ENCODE results near the gene ICE1. TPM values are rescaled to one million over a fixed set of nuclear protein-coding genes. Genes with fewer than 3 reads are reported as not detected.

Gene ICE1
- total and polyA plus RNA-seq, 2 of the 4 experiments (the other 2 are of a cell fraction) = 9.0 to 18.5 TPM

DNA sequence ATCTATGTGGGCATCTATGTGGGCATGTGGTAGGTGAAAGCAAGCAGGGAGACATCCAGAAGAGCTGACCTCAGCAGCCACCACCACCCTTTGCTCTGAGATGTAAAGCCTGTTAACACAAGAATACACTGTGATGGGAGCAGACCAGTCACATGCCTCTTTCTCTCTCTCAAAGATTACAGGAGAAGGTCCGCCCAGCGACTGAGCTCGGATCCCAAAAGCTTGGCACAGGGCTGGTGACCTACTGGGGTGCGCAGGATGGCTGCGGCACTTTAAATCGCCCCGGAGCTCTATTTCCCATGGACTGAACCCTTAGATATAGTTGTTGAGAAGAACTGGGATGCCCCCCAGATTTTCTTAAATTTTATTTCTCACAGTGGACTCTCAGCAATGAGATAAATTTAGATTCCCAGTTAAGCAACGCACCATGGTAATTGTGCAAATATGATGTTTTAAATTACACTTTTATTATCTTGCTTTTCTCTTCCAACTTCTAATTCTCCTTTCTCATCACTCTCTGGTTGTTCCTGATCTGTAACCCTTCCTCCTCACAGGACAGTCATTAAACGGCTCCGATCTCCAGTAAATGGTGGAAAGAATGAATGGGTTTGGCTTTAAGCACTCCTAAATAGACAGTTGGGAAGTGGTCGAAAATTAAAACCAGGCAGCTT lies 37.7 kb upstream of the ICE1 start:
- H3K79me1 ChIP-seq (ENCODE audit: low read depth in 1 of 2, low read length in 2 of 2) = no peaks in the 10 kb centered on the region
- no peak overlapping the region for H2AK9ac ChIP-seq (replicated peaks; ENCODE audit: low read depth, low read length, poor library complexity)
- ChIA-PET CTCF (no interaction called here), POLR2A (ENCODE audit: unreplicated experiment) (no interaction called here)
- no peak overlapping the region for H4K91ac ChIP-seq (ENCODE audit: insufficient read depth, low read depth, low read length)
- no peak overlapping the region for H3K4me2 ChIP-seq (ENCODE audit: low read depth, low read length)
- TF ChIP-seq MXI1 (IDR thresholded peaks at IDR 0.05; ENCODE audit: borderline replicate concordance, low read depth, low read length) (no peak), MAFK (IDR thresholded peaks at IDR 0.05; ENCODE audit: low read depth, low read length) (no peak), MAZ (IDR thresholded peaks at IDR 0.05; ENCODE audit: borderline replicate concordance, low read depth, low read length) (no peak), CHD1 (IDR thresholded peaks at IDR 0.05; ENCODE audit: low read depth, low read length) (no peak), FOS (IDR thresholded peaks at IDR 0.05; ENCODE audit: low read depth, low read length) (no peak), BHLHE40 (IDR thresholded peaks at IDR 0.05; ENCODE audit: low read depth, low read length) (no peak), RFX5 (IDR thresholded peaks at IDR 0.05; ENCODE audit: low read depth, low read length) (no peak), CEBPB (IDR thresholded peaks at IDR 0.05; ENCODE audit: low read depth, low read length) (no peak), POLR2A (IDR thresholded peaks at IDR 0.05; ENCODE audit: low read depth, low read length) (no peak), RAD21 (IDR thresholded peaks at IDR 0.05; ENCODE audit: low read length) (no peak), SMC3 (IDR thresholded peaks at IDR 0.05; ENCODE audit: low read depth, low read length) (no peak), NFE2L2 (IDR thresholded peaks at IDR 0.05; ENCODE audit: low read depth, low read length) (no peak)
- TF ChIP-seq, protein P1, sequence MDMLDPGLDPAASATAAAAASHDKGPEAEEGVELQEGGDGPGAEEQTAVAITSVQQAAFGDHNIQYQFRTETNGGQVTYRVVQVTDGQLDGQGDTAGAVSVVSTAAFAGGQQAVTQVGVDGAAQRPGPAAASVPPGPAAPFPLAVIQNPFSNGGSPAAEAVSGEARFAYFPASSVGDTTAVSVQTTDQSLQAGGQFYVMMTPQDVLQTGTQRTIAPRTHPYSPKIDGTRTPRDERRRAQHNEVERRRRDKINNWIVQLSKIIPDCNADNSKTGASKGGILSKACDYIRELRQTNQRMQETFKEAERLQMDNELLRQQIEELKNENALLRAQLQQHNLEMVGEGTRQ (IDR thresholded peaks at IDR 0.05; ENCODE audit: low read depth, low read length) = no peak
- TF ChIP-seq, protein P2, sequence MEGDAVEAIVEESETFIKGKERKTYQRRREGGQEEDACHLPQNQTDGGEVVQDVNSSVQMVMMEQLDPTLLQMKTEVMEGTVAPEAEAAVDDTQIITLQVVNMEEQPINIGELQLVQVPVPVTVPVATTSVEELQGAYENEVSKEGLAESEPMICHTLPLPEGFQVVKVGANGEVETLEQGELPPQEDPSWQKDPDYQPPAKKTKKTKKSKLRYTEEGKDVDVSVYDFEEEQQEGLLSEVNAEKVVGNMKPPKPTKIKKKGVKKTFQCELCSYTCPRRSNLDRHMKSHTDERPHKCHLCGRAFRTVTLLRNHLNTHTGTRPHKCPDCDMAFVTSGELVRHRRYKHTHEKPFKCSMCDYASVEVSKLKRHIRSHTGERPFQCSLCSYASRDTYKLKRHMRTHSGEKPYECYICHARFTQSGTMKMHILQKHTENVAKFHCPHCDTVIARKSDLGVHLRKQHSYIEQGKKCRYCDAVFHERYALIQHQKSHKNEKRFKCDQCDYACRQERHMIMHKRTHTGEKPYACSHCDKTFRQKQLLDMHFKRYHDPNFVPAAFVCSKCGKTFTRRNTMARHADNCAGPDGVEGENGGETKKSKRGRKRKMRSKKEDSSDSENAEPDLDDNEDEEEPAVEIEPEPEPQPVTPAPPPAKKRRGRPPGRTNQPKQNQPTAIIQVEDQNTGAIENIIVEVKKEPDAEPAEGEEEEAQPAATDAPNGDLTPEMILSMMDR (conservative IDR thresholded peaks at IDR 0.05; ENCODE audit: low read depth, low read length) = no peak
- H3K9ac ChIP-seq (ENCODE audit: low read depth, low read length) = no peak overlapping the region
- no peak overlapping the region for H3K14ac ChIP-seq (replicated peaks; ENCODE audit: low read depth, low read length)
- no peak overlapping the region for H2AFZ ChIP-seq (replicated peaks; ENCODE audit: low read length, poor library complexity)
- no TSS peak for BruUV-seq (replicated peaks)
- H3K9me3 ChIP-seq (ENCODE audit: control insufficient read depth, insufficient read depth, low read length) = 0 out of 2 replicates have a peak, but pooled peaks cover 2% of the 10 kb centered on the region
- H3K4ac ChIP-seq (ENCODE audit: low read depth, low read length) = no peak overlapping the region
- in situ Hi-C loops (cut with MboI; ENCODE audit: low sequenced_read_pairs) = no loop called here
- no peak overlapping the region for H4K8ac ChIP-seq (ENCODE audit: low read depth in 2 of 2, low read length in 2 of 2)
- H3K27ac ChIP-seq (ENCODE audit: insufficient read depth, low read length) = no peak overlapping the region
- H4K20me1 ChIP-seq (ENCODE audit: insufficient read depth, low read length) = no peaks in the 10 kb centered on the region
- H2BK20ac ChIP-seq (ENCODE audit: low read depth, low read length) = no peak overlapping the region
- H3K56ac ChIP-seq (ENCODE audit: extremely low read depth, insufficient read depth, low read length) = no peak overlapping the region
- H3K36me3 ChIP-seq (ENCODE audit: control insufficient read depth, insufficient read depth, low read length) = no peaks in the 10 kb centered on the region
- 40% methylated on average over 2 of the region's 11 CpGs; no CpG with 5 or more reads in 1 of the 2 experiments for WGBS, 2 experiments (ENCODE audit: extremely low coverage in 2 of 2, insufficient read length in 1 of 2)
- no peak overlapping the region for H2BK120ac ChIP-seq (ENCODE audit: low read depth, low read length)
- H3K4me3 ChIP-seq (ENCODE audit: insufficient read depth, low read depth, low read length) = no peak overlapping the region
- H3K9me1 ChIP-seq (ENCODE audit: insufficient read depth, low read length) = no peaks in the 10 kb centered on the region
- H2BK5ac ChIP-seq (ENCODE audit: low read depth, low read length, poor library complexity, severe bottlenecking) = no peak overlapping the region
- H2AK5ac ChIP-seq (ENCODE audit: low read depth, low read length) = no peak overlapping the region
- dilution Hi-C loops (cut with HindIII; ENCODE audit: low sequenced_read_pairs, unreplicated experiment) = no loop called here
- intact Hi-C loops (cut with micrococcal nuclease) = no loop called here
- DNase-seq (no peak), ATAC-seq (ENCODE audit: low read depth) (no peak)
- H3K4me1 ChIP-seq (ENCODE audit: control insufficient read depth, insufficient read depth, low read length) = no peaks in the 10 kb centered on the region
- no peak overlapping the region for H4K5ac ChIP-seq (ENCODE audit: low read depth, low read length)
- no peak overlapping the region for H3K18ac ChIP-seq (ENCODE audit: low read depth, low read length)
- no peaks in the 10 kb centered on the region for H3K27me3 ChIP-seq (ENCODE audit: control insufficient read depth, insufficient read depth, low read length)
- no peak overlapping the region for H3K23ac ChIP-seq (ENCODE audit: low read depth, low read length)
- H2BK15ac ChIP-seq (ENCODE audit: low read depth, low read length) = no peak overlapping the region
